GM19025 (cell line): ENCODE data around the gene WSB1.

Source experiments
- ATAC-seq: cut with Tn5 transposase; IDR thresholded peaks from one replicate; pipeline ENCODE4 v1.9.1; 2021; ENCODE audit warnings: mild to moderate bottlenecking, low read depth, moderate library complexity; ENCODE audit not compliant: unreplicated experiment

WSB1 gene

DNA sequence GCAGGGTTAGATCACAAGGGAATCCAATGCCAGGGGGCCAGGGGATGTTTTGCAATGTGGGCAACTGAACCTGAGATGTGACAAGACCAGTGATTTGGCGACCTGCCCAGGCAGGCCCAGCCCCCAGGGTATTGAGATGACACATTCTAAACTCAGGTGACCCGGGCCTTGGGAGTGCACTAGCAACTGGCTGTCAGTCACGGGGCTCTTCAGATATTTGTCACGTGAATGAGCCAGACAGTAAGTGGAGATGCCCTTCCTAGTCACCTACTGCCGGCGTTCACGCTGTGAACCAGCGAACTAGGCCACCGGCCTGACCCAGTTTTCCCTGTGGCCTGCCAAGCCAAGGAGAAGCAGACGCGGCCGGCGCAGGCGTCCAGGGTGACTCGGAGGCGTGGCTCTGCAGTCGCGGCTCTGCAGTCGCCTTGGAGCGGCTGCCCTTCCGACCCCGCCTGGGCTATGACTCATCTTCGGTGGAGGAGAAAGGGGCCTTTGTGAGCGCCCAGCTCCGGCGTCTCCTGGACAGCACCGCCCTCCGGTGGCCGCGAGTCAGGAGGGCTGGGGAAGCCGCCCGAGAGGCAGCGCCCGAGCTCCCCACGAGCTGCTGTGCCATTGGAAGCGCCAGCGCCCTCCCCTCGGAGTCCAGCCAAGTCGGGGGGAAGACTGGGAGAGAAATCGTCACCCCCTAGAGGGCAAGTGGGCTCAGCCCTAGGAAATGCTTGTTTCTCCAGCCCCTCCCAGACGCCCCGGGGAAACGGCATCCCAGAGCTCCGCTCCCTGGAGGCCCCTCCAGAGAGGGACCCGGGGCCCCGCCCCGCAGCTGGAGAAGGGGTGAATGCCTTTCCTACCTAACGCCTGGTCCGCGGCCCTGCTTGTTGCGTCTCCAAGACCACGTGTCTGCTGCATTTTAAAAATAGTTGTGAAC is 38.8 kb downstream of the WSB1 start:
- ATAC-seq = peak; percentile 88

DNA sequence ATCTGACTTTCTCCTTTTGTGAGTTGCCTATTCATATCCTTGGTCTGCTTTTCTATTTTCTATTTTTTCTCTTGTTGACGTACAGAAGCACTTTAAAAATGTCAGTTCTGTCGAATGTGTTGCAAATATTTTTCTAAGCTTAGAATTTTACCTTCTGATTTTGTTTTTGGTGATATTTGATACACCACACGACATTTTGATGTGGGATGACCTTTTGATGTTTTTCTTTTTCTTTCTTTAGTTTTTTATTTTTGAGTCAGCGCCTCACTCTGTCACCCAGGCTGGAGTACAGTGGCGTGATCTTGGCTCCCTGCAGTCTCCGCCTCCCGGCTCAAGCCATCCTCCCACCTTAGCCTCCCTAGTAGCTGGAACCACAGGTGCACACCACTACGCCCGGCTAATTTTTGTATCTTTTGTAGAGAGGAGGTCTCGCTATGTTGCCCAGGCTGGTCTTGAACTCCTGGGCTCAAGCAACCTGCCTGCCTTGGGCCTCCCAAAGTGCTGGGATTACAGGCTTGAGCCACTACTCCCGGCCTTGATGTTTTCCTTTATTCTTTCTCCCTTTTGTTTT is 39.6 kb downstream of the WSB1 start:
- ATAC-seq = no peak

- ATAC-seq = no peak
Observed at GRCh38 chr17:27336184-27336583, 42.3 kb downstream of the WSB1 start.

DNA sequence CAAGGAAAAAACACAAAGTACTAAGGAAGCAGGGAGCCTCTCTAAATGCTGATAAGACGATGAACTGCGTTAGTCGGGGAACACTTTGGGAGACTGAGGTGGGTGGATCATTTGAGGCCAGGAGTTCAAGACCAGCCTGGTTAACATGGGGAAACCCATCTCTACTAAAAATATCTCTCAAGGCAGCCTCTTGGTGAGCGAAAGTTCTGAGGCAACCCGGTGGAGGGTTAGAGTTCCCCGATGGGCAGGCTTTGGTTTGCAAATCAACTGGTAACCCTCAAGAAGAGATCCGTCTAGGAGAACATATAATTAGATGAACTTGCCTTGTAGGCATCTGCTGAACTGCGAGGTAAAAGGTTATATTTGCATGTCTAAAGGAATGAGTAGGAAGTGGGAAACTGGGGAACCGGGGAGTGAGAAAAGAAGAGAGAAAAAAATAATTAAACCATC is 44.6 kb downstream of the WSB1 start:
- peak; percentile 81 for ATAC-seq

GRCh38 chr17:27339198-27339835 is 45.4 kb downstream of the WSB1 start:
- peak; percentile 34 for ATAC-seq

DNA sequence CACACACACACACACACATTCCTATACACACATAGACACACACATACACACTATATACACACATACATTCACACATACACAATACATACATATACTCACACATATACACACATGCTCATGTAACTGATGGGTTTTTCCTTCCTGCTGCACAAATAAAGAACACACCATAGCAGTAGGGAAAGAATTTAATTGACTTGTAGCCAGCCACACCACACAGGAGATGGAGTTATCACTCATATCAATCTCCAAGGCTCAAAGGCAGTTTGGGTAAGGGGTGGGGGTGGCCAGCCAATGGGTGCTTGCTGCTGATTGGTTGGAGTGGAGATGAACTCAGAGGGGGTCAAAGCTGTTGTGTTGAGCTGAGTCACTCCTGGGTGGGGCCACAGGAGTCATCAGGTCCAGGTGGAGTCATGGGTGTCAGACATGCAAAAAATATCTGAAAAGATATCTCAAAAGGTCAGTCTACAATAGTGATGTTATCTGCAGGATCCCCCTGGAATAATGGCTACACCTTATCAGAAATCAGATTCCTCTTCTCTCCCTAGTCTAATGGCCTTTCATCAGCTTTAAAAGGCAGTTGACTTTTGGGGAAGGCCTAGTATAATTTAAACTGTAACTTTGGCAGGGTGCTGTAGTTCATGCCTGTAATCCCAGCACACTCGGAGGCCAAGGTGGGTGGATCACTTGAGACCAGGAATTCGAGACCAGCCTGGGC is 46.1 kb downstream of the WSB1 start:
- no peak for ATAC-seq

DNA sequence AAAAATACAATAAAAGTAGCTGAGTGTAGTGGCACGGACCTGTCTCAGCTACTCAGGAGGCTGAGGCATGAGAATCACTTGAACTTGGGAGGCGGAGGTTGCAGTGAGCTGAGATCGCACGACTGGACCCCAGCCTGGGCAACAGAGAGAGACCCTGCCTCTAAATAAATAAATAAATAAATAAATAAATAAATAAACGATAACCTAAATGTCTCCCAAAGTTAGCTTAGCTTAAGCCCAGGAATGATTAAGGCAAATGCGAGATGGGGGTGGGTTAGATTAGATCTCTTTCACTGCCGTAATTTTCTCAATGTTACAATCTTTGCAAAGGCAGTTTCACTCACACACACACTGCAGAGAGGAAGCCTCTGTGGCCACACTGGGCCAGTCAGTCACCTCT is 46.7 kb downstream of the WSB1 start:
- no peak for ATAC-seq

- ATAC-seq = no peak
Observed at GRCh38 chr17:27341041-27341471, 47.1 kb downstream of the WSB1 start.

- ATAC-seq = no peak
Observed at GRCh38 chr17:27342059-27342458, 48.1 kb downstream of the WSB1 start.

DNA sequence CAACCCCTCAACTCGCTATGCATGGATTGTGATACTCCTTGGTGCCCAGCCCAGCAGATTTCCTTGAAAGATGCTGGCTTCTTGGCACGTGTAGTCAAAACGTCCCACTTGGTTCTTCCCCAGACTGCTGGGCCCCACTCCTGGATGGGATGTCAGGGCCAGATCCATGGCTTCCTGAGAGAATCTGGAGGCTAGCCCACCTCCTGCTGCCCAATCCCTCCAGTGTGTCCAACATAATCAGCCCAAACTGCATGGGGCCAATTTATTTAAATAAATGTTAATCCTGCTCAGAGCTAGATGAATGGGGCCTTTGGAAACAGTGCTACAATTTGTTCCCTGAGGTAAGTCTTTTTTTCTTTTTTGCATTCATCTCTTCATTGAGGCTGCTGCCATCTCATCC is 49.4 kb downstream of the WSB1 start:
- ATAC-seq = no peak

DNA sequence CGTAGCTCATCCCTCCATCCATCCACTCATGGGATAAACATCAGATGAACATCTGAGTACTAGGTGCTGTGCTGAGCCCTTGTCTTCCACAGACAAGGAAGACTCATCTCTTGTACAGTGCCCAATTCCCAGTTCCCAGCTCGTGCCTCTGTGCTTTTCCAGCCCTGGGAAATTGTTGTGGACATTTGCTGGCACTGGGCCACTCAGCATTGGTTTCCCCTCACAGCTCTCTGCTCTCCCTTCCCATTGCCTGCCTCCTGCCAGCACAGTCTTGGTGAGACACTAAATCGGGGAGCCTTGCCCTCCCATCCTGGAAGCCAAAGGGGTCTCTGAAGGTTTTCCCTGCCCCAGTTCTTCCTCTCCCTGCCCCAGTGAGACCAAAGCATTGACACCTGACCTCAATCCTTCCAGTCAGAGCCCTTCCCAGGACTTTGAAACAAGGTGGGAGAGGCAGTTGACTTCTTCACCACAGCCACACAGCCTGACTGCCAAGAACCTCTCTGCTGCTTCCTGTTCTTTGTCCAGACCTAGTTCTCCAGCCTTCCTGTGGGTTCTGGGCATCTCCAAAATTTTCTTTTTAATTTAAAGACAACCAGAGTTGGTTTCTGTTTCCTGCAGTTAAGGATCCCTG is 50.2 kb downstream of the WSB1 start:
- ATAC-seq = no peak

GRCh38 chr17:27345141-27345904 is 51.4 kb downstream of the WSB1 start:
- no peak for ATAC-seq

DNA sequence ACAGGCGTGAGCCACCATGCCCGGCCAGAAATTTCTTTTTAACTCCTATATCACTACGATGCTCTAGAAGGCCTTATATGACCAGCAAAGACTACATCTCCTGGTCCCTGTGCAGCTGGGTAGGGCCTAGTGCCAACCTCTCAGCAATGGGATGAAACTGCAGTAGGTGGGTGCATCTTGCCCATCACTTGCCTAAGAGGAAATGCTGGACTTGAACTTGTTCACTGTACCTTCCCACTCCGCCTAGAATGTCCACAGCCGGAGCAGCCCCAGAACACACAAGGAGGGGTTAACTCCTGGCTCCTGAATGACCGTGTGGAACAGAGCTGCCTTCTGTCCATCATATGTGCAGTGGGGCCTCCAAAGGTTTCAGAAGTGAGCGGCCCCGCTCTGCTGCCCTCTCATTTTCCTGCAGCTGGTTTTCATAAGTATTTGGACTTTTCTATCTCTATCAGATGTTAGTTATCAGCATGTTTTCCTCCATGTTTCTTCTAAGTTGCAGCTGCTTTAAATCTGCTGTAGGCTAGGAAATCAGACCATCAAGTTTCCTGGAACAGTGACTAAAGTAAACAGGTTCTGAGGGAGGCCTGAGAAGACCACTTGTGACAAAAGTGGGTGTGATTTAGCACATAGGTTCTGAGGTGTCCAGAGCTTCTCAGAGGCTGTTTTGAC is 52.5 kb downstream of the WSB1 start:
- ATAC-seq = no peak

DNA sequence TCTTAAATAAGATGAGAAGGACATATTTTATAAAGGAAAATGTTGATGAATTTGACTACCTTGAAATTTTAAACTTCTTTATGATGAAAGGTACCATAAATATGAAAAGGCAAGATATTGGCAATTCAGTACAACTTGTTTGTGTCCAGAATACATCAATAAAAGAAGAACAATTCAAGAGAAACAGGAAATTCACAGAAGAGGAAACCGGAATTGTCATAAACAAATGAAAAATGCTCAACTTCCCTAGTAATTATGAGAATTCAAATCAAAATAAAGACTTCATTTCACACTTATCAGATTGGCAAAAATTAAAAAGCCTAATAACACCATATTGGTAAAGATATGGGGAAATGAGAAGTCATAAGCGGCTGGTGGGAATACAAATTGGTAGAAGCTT is 54.3 kb downstream of the WSB1 start:
- no peak for ATAC-seq

DNA sequence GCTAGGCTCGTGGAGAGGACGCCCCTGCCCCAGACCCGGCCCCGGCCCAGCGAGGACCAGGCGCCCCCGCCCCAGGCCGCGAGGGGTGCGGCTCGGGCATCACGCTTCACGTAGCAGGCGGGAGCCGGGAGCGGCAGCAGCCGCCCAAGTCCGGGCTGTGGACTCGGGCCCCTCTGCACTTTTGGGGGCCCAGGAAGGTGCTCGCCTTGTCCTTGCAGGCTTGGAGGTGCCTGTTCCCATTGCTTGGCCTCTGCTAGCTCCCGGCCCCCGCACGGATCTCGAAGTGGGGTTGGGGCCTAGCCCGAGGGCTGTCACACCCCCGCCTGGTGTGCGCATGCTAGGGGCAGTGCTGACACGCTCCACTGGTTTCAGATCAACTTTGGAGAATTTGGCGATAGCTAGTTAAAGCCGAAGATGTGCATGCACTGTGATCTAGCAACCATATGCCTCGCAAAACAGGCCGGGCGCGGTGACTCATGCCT is 55.7 kb downstream of the WSB1 start:
- no peak for ATAC-seq

DNA sequence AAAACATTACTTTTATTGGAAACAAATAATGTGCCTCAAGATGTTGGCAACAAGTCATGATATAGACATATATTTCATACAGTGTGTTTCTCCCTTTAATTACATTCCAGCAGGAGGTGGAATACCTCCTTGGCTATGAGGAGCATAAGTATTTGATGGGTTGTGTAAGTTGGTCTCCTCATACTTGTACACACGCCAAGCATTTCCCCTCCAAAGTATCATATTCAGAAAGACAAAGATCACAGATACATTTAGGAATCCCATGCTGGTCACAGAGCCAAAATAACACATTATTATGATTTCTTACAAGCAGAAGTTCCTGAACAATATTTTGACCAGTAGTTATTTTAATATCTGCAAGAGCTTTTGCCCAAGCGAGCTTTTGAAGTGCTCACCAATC is 57.8 kb downstream of the WSB1 start:
- ATAC-seq = no peak

- no peak for ATAC-seq
Observed at GRCh38 chr17:27352448-27353032, 58.6 kb downstream of the WSB1 start.

GRCh38 chr17:27353033-27353460 is 59.1 kb downstream of the WSB1 start:
- no peak for ATAC-seq
